HepG2 (cell line): ENCODE results near the gene LOXL3. TPM values are rescaled to one million over a fixed set of nuclear protein-coding genes. Genes with fewer than 3 reads are reported as not detected.
A peak's percentile ranks its signal among the peaks of the same experiment; 100 is the strongest.

Experiments used
- CBFB ChIP-seq: sonication (generic); formaldehyde crosslinking; IDR thresholded peaks from 2 replicates; pipeline ENCODE4 v1.4.0; 2020; ENCODE audit warnings: missing genetic modification reagents
- CC2D1A ChIP-seq: sonication (generic); formaldehyde crosslinking; IDR thresholded peaks from 2 replicates; pipeline ENCODE4 v1.8.1; 2023; ENCODE audit warnings: mild to moderate bottlenecking, missing genetic modification reagents
- MAZ ChIP-seq, 2 experiments: sonication (generic) in 1 of 2; formaldehyde crosslinking in 1 of 2; IDR thresholded peaks; 2 replicates each; pipeline versions ENCODE4 v1.5.0 to v1.6.1; 2012 to 2020; ENCODE audit warnings: low read depth in 2 of 2, mild to moderate bottlenecking in 2 of 2, borderline replicate concordance in 1 of 2, improper control_type of control experiment in 1 of 2, low read length in 1 of 2, missing genetic modification reagents in 1 of 2, moderate library complexity in 1 of 2
- POLR2AphosphoS2 ChIP-seq: IDR thresholded peaks from 2 replicates; pipeline ENCODE4 v1.6.1; 2011; ENCODE audit warnings: low read depth, low read length, improper control_type of control experiment
- RFX5 ChIP-seq: IDR thresholded peaks from 2 replicates; pipeline ENCODE4 v1.6.1; 2011; ENCODE audit warnings: low read depth, low read length, improper control_type of control experiment
- SIN3B ChIP-seq: fragments of 150-350 bp; IDR thresholded peaks from 2 replicates; pipeline ENCODE4 v1.6.1; 2014; ENCODE audit warnings: low read length
- SNRNP70 ChIP-seq: fragments of 200-400 bp; formaldehyde crosslinking; IDR thresholded peaks from 2 replicates; pipeline ENCODE4 v1.6.1; 2017; ENCODE audit warnings: mild to moderate bottlenecking, low read depth, low read length, moderate library complexity
- STAT5B ChIP-seq: sonication (generic); formaldehyde crosslinking; IDR thresholded peaks from 2 replicates; pipeline ENCODE4 v1.4.0; 2020; ENCODE audit warnings: missing genetic modification reagents
- THAP7 ChIP-seq: sonication (generic); formaldehyde crosslinking; IDR thresholded peaks from 2 replicates; pipeline ENCODE4 v1.8.1; 2023; ENCODE audit warnings: mild to moderate bottlenecking, missing genetic modification reagents
- YEATS2 ChIP-seq: sonication (generic); formaldehyde crosslinking; IDR thresholded peaks from 2 replicates; pipeline ENCODE4 v1.4.0; 2020; ENCODE audit warnings: missing genetic modification reagents, borderline replicate concordance
- ZEB1 ChIP-seq: IDR thresholded peaks from 2 replicates; pipeline ENCODE4 v1.6.1; 2012; ENCODE audit warnings: mild to moderate bottlenecking, low read depth, inconsistent platforms; ENCODE audit not compliant: insufficient replicate concordance
- ZNF280D ChIP-seq: sonication (generic); formaldehyde crosslinking; IDR thresholded peaks from 2 replicates; pipeline ENCODE4 v1.5.1; 2020; ENCODE audit warnings: mild to moderate bottlenecking, missing genetic modification reagents
- ZNF335 ChIP-seq: sonication (generic); formaldehyde crosslinking; IDR thresholded peaks from 2 replicates; pipeline ENCODE4 v1.4.0; 2020; ENCODE audit warnings: missing genetic modification reagents
- ZNF451 ChIP-seq: sonication (generic); formaldehyde crosslinking; IDR thresholded peaks from 2 replicates; pipeline ENCODE4 v1.5.0; 2020; ENCODE audit warnings: mild to moderate bottlenecking, missing genetic modification reagents
- ZNF569 ChIP-seq: sonication (generic); formaldehyde crosslinking; IDR thresholded peaks from 2 replicates; pipeline ENCODE4 v1.5.0; 2020; ENCODE audit warnings: mild to moderate bottlenecking, missing genetic modification reagents, moderate library complexity, borderline replicate concordance
- ZNF605 ChIP-seq: sonication (generic); formaldehyde crosslinking; IDR thresholded peaks from 2 replicates; pipeline ENCODE4 v1.8.0; 2022; ENCODE audit warnings: mild to moderate bottlenecking, missing genetic modification reagents
- polyA plus RNA-seq, 8 experiments: library from polyadenylated mRNA; depleted of rRNA in 3 of 8; stranded (reverse) in 7 of 8; unstranded in 1 of 8; fragments of >200 nt; fragmentation: Illumina TruSeq in 4 of 8; extraction: Trizol in 4 of 8; gene quantifications; 2 replicates each; pipeline versions ENCODE4 v1.2.1 to v1.2.3, GENCODE V29; 2011 to 2016; ENCODE audit warnings: low read depth in 4 of 8, missing spikeins in 1 of 8, mixed read lengths in 1 of 8; ENCODE audit not compliant: insufficient read depth in 1 of 8
- total RNA-seq, 5 experiments: library from RNA; depleted of rRNA; stranded (reverse); fragments of >200 nt; fragmentation: Illumina TruSeq; extraction: Trizol; gene quantifications; 2 replicates each; pipeline ENCODE4 v1.2.3, GENCODE V29; 2016; ENCODE audit warnings: low read depth in 1 of 5
- TF ChIP-seq, protein P1 (sequence below): sonication (generic); formaldehyde crosslinking; IDR thresholded peaks from 2 replicates; pipeline ENCODE4 v1.4.0; 2020; ENCODE audit warnings: mild to moderate bottlenecking, missing genetic modification reagents
- TF ChIP-seq, protein P2 (sequence below): sonication (generic); formaldehyde crosslinking; IDR thresholded peaks from 2 replicates; pipeline ENCODE4 v1.4.0; 2020; ENCODE audit warnings: missing genetic modification reagents, borderline replicate concordance

The LOXL3 gene
- total and polyA plus RNA-seq, 2 of the 13 experiments (the other 11 are each of a cell fraction or from before 2014, with no cell fraction given): 0.55 to 6.5 TPM

GRCh38 chr2:74488643-74489481, 64.9 kb downstream of the LOXL3 start (continued):
- TF ChIP-seq MAZ (IDR thresholded peaks at IDR 0.05; ENCODE audit: borderline replicate concordance, low read depth, low read length) (no peak), MAZ (CRISPR knock-in tag; IDR thresholded peaks at IDR 0.05; ENCODE audit: low read depth) (peak; percentile 65), CBFB (CRISPR knock-in tag) (peak; percentile 71; the same call in 1 of the 2 replicates), YEATS2 (CRISPR knock-in tag) (peak; percentile 23; the same call in 1 of the 2 replicates), ZNF451 (no peak), ZNF569 (CRISPR knock-in tag) (no peak), RFX5 (no peak), THAP7 (CRISPR knock-in tag) (no peak), ZEB1 (peak; percentile 82), SIN3B (no peak), SNRNP70 (no peak), ZNF605 (CRISPR knock-in tag) (peak; percentile 35; the same call in 1 of the 2 replicates), STAT5B (CRISPR knock-in tag) (no peak), ZNF280D (peak; percentile 53; the same call in 1 of the 2 replicates), CC2D1A (CRISPR knock-in tag) (no peak), ZNF335 (no peak), POLR2AphosphoS2 (no peak)
- TF ChIP-seq, protein P1, sequence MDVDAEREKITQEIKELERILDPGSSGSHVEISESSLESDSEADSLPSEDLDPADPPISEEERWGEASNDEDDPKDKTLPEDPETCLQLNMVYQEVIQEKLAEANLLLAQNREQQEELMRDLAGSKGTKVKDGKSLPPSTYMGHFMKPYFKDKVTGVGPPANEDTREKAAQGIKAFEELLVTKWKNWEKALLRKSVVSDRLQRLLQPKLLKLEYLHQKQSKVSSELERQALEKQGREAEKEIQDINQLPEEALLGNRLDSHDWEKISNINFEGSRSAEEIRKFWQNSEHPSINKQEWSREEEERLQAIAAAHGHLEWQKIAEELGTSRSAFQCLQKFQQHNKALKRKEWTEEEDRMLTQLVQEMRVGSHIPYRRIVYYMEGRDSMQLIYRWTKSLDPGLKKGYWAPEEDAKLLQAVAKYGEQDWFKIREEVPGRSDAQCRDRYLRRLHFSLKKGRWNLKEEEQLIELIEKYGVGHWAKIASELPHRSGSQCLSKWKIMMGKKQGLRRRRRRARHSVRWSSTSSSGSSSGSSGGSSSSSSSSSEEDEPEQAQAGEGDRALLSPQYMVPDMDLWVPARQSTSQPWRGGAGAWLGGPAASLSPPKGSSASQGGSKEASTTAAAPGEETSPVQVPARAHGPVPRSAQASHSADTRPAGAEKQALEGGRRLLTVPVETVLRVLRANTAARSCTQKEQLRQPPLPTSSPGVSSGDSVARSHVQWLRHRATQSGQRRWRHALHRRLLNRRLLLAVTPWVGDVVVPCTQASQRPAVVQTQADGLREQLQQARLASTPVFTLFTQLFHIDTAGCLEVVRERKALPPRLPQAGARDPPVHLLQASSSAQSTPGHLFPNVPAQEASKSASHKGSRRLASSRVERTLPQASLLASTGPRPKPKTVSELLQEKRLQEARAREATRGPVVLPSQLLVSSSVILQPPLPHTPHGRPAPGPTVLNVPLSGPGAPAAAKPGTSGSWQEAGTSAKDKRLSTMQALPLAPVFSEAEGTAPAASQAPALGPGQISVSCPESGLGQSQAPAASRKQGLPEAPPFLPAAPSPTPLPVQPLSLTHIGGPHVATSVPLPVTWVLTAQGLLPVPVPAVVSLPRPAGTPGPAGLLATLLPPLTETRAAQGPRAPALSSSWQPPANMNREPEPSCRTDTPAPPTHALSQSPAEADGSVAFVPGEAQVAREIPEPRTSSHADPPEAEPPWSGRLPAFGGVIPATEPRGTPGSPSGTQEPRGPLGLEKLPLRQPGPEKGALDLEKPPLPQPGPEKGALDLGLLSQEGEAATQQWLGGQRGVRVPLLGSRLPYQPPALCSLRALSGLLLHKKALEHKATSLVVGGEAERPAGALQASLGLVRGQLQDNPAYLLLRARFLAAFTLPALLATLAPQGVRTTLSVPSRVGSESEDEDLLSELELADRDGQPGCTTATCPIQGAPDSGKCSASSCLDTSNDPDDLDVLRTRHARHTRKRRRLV: no peak
- TF ChIP-seq, protein P2, sequence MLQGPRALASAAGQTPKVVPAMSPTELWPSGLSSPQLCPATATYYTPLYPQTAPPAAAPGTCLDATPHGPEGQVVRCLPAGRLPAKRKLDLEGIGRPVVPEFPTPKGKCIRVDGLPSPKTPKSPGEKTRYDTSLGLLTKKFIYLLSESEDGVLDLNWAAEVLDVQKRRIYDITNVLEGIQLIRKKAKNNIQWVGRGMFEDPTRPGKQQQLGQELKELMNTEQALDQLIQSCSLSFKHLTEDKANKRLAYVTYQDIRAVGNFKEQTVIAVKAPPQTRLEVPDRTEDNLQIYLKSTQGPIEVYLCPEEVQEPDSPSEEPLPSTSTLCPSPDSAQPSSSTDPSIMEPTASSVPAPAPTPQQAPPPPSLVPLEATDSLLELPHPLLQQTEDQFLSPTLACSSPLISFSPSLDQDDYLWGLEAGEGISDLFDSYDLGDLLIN (CRISPR knock-in tag): no peak
